RKO (cell line): ENCODE results near the gene PRRT2.
"Not testable (repeated sequence)": the region's sequence is repeated elsewhere in the genome, so short reads cannot be mapped to it uniquely, and the experiment has no call there.

Experiments used
- DNase-seq: peaks from one replicate; pipeline ENCODE4 v3.0.0-alpha.2; 2016; ENCODE audit warnings: low spot score

The PRRT2 gene

DNA sequence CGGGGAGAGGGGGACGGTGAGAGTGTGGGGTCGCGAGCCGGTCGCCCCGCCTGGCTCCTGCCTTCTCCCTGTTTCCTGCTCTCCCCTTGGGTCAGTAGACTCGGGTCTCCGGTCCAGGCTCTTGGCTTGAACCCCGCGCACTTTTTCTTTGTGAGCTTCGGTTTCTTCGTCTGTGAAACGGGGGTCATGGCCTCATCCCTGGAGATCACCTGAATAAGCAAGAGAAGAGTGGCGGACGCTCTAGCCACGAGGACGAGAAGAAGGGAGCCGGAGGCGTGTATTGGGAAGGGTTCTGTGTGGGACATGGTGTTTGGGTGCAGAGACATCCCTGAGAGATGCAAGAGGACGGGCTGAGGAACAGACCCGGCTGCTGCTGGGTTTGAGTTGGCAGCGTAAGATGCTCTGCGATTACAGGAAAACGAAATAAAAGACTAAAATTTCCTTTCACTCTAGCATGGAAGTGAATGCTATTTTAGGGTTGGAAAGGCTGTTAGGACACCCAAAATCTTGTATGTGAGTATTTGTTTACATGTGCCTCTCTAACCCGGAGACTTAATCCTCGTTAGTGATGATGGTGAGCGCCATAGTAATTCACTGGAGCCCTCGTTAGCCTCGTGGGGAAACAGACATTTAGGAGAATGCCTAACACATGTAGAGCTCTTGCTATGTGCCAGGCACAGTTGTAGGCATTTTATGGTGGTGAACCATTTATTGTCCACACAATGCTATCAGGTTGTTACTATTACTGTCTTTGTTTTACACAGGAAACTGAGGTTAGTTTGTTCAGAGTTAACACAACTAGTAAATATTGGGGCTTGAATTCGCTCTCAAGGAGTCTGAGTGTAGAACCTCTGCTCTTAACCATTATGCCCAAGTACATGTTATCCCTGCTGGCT lies 20.8 kb upstream of the PRRT2 start:
- DNase-seq = peak; percentile 27

DNA sequence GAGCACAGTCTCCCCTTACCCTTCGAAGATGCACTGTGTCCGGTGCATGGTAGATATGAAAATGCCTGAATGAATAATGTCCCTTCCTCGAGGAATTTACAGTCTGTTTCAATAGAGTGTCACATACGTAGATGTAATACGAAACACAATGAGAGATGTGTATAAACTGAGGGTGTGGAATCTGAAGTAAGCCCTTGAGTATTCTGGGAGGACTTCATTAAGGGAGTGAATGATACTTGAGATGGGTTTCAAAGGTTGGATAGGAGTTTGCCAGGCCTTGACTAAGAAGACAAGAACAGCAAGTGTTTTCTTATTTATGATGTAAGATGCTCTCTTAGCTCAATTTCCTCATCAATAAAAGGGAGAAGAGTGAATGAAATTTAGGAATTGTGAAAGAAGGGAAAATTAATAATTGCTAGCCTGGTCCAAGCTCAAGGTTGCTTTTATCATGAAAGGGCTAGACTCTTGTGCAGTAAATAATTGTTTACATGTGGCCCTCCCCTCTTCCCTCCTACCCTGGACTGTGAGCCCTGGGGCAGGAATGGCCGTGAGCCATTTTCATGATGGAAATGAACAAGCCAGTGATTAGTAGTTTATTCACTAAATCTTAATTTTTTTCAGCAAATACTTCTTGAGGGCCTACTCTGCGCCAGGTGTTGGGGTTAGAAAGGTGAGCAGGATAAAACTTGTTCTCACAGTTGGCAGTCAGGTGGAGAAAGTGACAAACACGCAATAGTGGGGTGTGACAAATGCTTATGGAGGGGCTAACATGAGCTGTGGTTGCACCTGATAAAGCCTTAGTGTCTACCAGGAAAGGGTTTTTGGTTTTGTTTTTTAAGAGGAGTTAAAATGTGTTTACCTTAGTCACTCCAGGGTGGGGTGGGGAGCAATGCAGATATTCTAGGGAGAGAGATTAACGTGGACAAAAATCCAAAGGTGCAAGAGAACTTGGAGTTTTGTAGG lies 19.9 kb upstream of the PRRT2 start:
- peak; percentile 28 for DNase-seq

- not testable (repeated sequence) for DNase-seq
Observed at GRCh38 chr16:29793153-29793552, 18.8 kb upstream of the PRRT2 start.

DNA sequence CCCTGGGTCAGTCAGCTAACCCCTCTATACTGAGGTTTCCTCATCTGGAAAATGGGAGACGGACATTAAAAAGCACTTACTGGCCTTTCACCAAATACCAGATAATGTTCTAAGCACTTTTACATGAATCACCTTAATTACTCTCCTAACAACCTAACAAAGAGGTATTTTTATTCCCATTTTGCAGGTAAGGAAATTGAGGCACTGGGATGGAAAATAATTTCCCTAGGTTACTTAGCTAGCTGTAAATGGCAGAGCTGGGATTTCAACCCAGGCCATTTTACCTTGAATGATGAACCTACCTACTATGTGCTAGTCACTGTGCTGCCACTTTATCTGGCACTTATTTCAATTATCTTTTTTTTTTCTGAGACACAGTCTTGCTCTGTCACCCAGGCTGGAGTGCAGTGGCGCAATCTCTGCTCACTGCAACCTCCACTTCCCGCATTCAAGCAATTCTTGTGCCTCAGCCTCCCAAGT lies 17.7 kb upstream of the PRRT2 start:
- no peak for DNase-seq

GRCh38 chr16:29802416-29802935 lies 9.5 kb upstream of the PRRT2 start:
- no peak for DNase-seq

DNA sequence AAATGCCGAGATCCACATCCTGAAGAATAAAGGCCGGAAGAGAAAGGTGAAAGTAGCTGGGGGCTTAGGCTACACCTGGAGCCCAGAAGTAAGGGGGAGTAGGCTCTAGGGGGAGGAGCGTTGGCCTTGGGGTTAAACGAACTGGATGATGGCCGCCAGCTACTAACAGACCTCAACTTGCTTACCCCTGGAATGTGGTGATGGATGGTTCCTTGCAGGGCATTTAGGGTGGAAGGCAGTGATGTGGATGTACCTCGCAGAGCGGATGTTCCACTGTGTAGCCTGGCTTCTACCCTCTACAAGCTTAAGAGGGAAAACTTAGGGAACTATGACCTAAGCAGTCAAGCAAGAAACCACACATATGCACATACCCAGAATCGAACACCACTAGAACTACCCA lies 8.0 kb upstream of the PRRT2 start:
- DNase-seq = no peak

- peak; percentile 39 for DNase-seq
Observed at GRCh38 chr16:29804455-29805231, 7.3 kb upstream of the PRRT2 start.

DNA sequence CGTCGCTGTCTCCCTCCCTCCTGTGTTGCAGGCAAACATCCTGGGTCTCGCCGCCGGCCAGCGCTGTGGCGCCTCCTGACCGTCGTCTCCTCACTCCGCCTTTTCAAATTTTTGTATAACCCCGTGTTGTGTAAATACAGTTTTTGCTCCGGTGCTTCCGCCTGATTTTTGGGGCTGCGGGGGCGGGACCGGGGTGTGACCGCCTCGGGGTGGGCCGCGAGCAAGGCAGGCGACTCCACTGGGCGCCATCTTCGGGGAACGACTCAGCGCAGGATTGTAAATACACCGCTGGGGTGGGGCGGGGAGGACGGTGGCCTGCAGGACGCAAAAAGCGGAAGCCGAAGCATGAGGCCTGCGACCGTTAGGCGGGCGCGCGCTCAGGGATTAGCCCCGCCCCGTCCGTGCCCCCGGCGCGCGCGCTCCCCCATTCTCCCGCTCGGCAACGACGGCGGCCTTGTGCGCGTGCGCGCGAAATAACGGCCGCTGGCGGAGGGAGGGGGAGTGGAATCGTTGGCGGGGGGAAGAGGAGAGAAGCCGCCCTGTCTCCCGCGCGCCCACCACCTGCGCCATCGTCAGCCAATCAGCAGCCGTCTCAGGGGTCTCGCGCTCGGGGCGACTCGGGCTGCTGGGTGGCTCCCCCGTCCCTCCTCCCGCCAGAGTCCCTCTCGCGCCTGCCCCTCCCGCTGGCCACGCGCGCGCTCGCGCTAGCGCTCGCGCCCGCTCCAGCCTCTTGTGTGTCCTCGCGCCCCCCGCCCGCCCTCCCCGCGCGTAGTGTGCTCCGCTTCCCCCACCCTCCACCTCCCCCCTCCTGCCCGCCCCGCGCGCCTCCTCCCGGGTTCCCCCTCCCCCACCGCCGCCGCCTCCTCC lies 6.5 kb upstream of the PRRT2 start:
- DNase-seq = peak; percentile 97

DNA sequence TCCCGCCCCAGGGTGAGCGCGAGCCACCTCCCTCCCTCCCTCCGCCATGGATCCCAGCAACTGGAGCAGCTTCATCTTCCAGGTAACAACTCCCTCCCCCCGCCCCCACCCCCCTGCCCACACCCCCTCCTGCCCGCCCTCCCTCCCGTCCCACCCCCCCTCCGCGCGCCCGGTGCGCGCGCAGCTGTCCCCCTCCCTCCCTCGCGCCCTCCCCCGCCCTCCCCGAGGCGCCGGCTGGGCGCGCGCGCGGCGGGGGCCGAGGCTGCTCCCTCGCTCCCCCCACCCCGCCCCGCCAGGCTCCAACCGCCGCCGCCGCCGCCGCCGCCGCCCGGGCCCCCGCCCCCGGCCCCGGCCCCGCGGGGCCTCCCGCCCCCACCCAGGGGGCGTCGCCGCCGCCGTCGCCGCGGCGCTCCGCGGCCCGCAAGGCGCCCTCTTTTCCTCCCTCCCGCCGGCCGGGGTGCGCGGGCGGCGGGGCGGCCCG lies 5.9 kb upstream of the PRRT2 start, which contains the start of gene MAZ:
TSS of gene MAZ (plus strand) at position 431 of the 481 bp plus-strand sequence. CDS start 173 bp downstream, outside the sequence.
- peak; percentile 89 for DNase-seq

- peak; percentile 76 for DNase-seq
Observed at GRCh38 chr16:29806641-29807425, 5.2 kb upstream of the PRRT2 start.

- DNase-seq = peak; percentile 91
Observed at GRCh38 chr16:29807426-29808218, 4.4 kb upstream of the PRRT2 start.

GRCh38 chr16:29808219-29808900 lies 3.6 kb upstream of the PRRT2 start:
- DNase-seq = peak; percentile 45

- DNase-seq = peak; percentile 43
Observed at GRCh38 chr16:29809031-29809747, 2.8 kb upstream of the PRRT2 start.

GRCh38 chr16:29809850-29810698 lies 1.9 kb upstream of the PRRT2 start:
- DNase-seq = peak; percentile 67

- no peak for DNase-seq
Observed at GRCh38 chr16:29810699-29811169, 1.3 kb upstream of the PRRT2 start.
